Panc1 (cell line): ENCODE results near the gene PPIL6.

ENCODE experiments used
- CTCF ChIP-seq: fragments of 450-650 bp; IDR thresholded peaks from 2 replicates; pipeline ENCODE4 v1.5.1; 2017; ENCODE audit warnings: mild to moderate bottlenecking
- POLR2AphosphoS5 ChIP-seq: IDR thresholded peaks from 2 replicates; pipeline ENCODE4 v1.6.1; 2012; ENCODE audit warnings: mild to moderate bottlenecking, low read depth, low read length, moderate library complexity
- REST ChIP-seq, 2 experiments: IDR thresholded peaks; 2 replicates each; pipeline ENCODE4 v1.6.1; 2011 to 2012; ENCODE audit warnings: low read depth in 2 of 2, control low read depth in 1 of 2, low read length in 1 of 2, mild to moderate bottlenecking in 1 of 2, moderate library complexity in 1 of 2; ENCODE audit not compliant: insufficient read depth in 1 of 2
- TCF7L2 ChIP-seq: IDR thresholded peaks from 2 replicates; pipeline ENCODE4 v1.6.1; 2011; ENCODE audit warnings: mild to moderate bottlenecking, low read depth, low read length, inconsistent platforms

DNA sequence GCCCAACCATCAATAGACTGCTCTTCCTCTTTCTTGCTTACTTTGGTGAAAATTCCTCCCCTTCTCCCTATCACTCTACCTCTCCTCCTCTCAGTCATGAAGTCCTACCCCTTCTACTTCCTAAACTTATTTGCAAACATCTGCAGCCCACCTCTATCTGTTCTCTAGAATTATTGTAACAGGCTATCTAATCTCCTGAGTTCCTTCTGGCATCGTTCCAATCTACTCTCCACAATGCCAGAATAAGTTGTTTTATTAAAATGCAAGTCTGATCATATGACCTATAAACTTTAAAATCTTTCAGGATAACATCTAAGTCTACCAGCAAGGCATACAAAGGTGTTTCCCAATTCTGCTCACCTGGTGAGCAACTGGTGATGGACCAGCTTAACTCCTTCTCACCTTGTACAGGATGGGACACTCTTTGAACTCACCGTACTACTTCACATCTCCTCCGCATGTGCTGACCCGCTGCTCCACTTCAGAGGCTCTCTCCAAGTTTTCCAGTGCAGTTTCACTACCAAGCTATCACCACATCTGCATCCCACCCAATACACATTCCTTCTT is 66.0 kb downstream of the PPIL6 start:
- TF ChIP-seq REST (IDR thresholded peaks at IDR 0.05; ENCODE audit: insufficient read depth in 1 of 2, low read depth in 2 of 2, low read length in 1 of 2) (no peak), CTCF (no peak), POLR2AphosphoS5 (no peak), TCF7L2 (no peak)
